Vagina (tissue), 2 donors: ENCODE measurements around the gene PTTG1IP2.

Experiments used
- POLR2A ChIP-seq, 2 donors: fragments of 450-650 bp; IDR thresholded peaks; one replicate each; pipeline ENCODE4 v1.6.1; 2017; ENCODE audit warnings: antibody characterized with exemption in 2 of 2, mild to moderate bottlenecking in 2 of 2, moderate library complexity in 2 of 2
- POLR2AphosphoS5 ChIP-seq, 2 donors: sonication (generic); formaldehyde crosslinking; IDR thresholded peaks; one replicate each; pipeline ENCODE4 v1.9.0; 2017; ENCODE audit warnings: antibody characterized with exemption in 2 of 2, mild to moderate bottlenecking in 2 of 2, low read depth in 1 of 2; ENCODE audit not compliant: insufficient read depth in 1 of 2
- TF ChIP-seq, protein P1 (sequence below), 3 experiments: fragments of 450-650 bp in 2 of 3; fragments of 200-600 bp in 1 of 3; sonication (generic) in 1 of 3; IDR thresholded peaks; one replicate each; pipeline ENCODE4 v1.5.1; 2017 to 2019; ENCODE audit warnings: antibody characterized with exemption in 3 of 3, mild to moderate bottlenecking in 2 of 3, moderate library complexity in 2 of 3

DNA sequence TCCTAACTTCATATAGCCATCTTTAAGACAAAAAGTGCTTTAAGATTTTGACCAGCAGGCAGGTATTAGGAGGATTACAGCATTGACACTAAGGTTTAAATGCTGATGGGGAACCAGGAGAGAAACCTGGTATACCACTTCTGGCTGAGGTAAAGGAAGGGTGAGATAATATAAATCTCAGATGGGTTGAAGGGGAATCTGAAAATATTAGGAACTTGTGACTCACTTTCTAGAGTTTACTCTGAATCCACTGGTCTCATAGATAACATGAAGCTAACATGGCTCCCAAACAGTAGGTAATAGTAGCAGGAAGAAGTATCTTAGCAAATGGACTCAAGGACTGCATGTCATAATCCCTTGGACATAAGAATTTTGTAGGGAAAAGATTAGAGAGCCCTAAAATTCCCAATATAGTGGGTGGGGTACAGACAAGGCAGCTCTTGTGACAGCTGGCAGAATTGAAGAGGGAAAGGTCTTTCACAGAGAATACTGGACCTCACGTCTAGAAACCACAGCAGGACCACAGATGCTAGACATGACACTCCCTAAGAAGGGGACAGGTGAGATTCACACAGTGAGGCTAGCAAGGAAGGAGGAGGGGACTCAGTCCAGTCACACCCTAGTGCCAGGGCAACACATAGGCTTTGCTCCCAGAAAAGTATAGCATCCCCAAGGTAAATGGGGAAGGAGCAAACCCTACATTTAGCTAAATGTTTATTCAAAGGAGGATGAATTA, 3.5 kb downstream of the PTTG1IP2 start:
- TF ChIP-seq, protein P1, sequence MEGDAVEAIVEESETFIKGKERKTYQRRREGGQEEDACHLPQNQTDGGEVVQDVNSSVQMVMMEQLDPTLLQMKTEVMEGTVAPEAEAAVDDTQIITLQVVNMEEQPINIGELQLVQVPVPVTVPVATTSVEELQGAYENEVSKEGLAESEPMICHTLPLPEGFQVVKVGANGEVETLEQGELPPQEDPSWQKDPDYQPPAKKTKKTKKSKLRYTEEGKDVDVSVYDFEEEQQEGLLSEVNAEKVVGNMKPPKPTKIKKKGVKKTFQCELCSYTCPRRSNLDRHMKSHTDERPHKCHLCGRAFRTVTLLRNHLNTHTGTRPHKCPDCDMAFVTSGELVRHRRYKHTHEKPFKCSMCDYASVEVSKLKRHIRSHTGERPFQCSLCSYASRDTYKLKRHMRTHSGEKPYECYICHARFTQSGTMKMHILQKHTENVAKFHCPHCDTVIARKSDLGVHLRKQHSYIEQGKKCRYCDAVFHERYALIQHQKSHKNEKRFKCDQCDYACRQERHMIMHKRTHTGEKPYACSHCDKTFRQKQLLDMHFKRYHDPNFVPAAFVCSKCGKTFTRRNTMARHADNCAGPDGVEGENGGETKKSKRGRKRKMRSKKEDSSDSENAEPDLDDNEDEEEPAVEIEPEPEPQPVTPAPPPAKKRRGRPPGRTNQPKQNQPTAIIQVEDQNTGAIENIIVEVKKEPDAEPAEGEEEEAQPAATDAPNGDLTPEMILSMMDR (IDR thresholded peaks at IDR 0.05): no peak
- no peak for TF ChIP-seq POLR2AphosphoS5 (IDR thresholded peaks at IDR 0.05; ENCODE audit: insufficient read depth in 1 of 2, low read depth in 1 of 2)
- TF ChIP-seq POLR2A (IDR thresholded peaks at IDR 0.05): no peak
